T-helper 2 cell treated with Interferon-gamma antibody and Interleukin-4, amounts not matched to agents 5 μg/mL and 100 μg/mL, for 36 hours (primary cell): ENCODE data around the gene COL27A1.

Source experiments
- DNase-seq: peaks from one replicate; pipeline ENCODE4 v3.0.0; 2021; ENCODE audit warnings: low spot score
- H3K27ac Mint-ChIP-seq: one replicate; pipeline ENCODE4 v1.8.0; 2021; ENCODE audit warnings: mild to moderate bottlenecking, mixed read lengths
- H3K27me3 Mint-ChIP-seq: one replicate; pipeline ENCODE4 v1.8.0; 2021; ENCODE audit warnings: low read depth, mixed read lengths
- H3K36me3 Mint-ChIP-seq: one replicate; pipeline ENCODE4 v1.8.0; 2021; ENCODE audit warnings: low read depth, mixed read lengths
- H3K4me1 Mint-ChIP-seq: one replicate; pipeline ENCODE4 v1.8.0; 2021; ENCODE audit warnings: low read depth, mixed read lengths
- H3K4me3 Mint-ChIP-seq: one replicate; pipeline ENCODE4 v1.8.0; 2022; ENCODE audit warnings: mild to moderate bottlenecking, moderate library complexity, mixed read lengths
- H3K9me3 Mint-ChIP-seq: one replicate; pipeline ENCODE4 v1.8.0; 2021; ENCODE audit warnings: mixed read lengths

COL27A1 gene

GRCh38 chr9:114229295-114229694 is 74.0 kb downstream of the COL27A1 start:
- Mint-ChIP-seq H3K27ac (no peak overlapping the region), H3K4me1 (no peaks in the 10 kb centered on the region), H3K36me3 (no peaks in the 10 kb centered on the region), H3K9me3 (no peaks in the 10 kb centered on the region), H3K27me3 (no peaks in the 10 kb centered on the region), H3K4me3 (no peak overlapping the region)
- no peak for DNase-seq

GRCh38 chr9:114230068-114230467 is 74.7 kb downstream of the COL27A1 start:
- no peak overlapping the region for H3K4me3 Mint-ChIP-seq
- H3K27ac Mint-ChIP-seq = no peak overlapping the region
- no peaks in the 10 kb centered on the region for H3K9me3 Mint-ChIP-seq
- no peak for DNase-seq
- no peaks in the 10 kb centered on the region for H3K27me3 Mint-ChIP-seq
- H3K36me3 Mint-ChIP-seq = no peaks in the 10 kb centered on the region
- no peaks in the 10 kb centered on the region for H3K4me1 Mint-ChIP-seq

- Mint-ChIP-seq H3K4me3 (no peak overlapping the region), H3K27ac (no peak overlapping the region), H3K36me3 (no peaks in the 10 kb centered on the region), H3K9me3 (no peaks in the 10 kb centered on the region), H3K4me1 (no peaks in the 10 kb centered on the region), H3K27me3 (no peaks in the 10 kb centered on the region)
- no peak for DNase-seq
Observed at GRCh38 chr9:114231273-114231672, 75.9 kb downstream of the COL27A1 start.

- Mint-ChIP-seq H3K36me3 (no peaks in the 10 kb centered on the region), H3K4me3 (no peak overlapping the region), H3K4me1 (no peaks in the 10 kb centered on the region), H3K27ac (no peak overlapping the region), H3K27me3 (no peaks in the 10 kb centered on the region), H3K9me3 (no peaks in the 10 kb centered on the region)
- no peak for DNase-seq
Observed at GRCh38 chr9:114231719-114232449, 76.5 kb downstream of the COL27A1 start.

GRCh38 chr9:114233491-114234185 is 78.3 kb downstream of the COL27A1 start:
- Mint-ChIP-seq H3K36me3 (no peaks in the 10 kb centered on the region), H3K9me3 (no peaks in the 10 kb centered on the region), H3K27me3 (no peaks in the 10 kb centered on the region), H3K4me1 (no peaks in the 10 kb centered on the region), H3K4me3 (no peak overlapping the region), H3K27ac (no peak overlapping the region)
- no peak for DNase-seq

GRCh38 chr9:114235033-114235661 is 79.8 kb downstream of the COL27A1 start:
- H3K9me3 Mint-ChIP-seq = no peaks in the 10 kb centered on the region
- H3K27ac Mint-ChIP-seq = no peak overlapping the region
- H3K36me3 Mint-ChIP-seq = no peaks in the 10 kb centered on the region
- no peaks in the 10 kb centered on the region for H3K4me1 Mint-ChIP-seq
- no peak overlapping the region for H3K4me3 Mint-ChIP-seq
- no peaks in the 10 kb centered on the region for H3K27me3 Mint-ChIP-seq
- DNase-seq = no peak

GRCh38 chr9:114236391-114237138 is 81.2 kb downstream of the COL27A1 start:
- no peaks in the 10 kb centered on the region for H3K36me3 Mint-ChIP-seq
- H3K27me3 Mint-ChIP-seq = no peaks in the 10 kb centered on the region
- no peak overlapping the region for H3K4me3 Mint-ChIP-seq
- no peaks in the 10 kb centered on the region for H3K9me3 Mint-ChIP-seq
- DNase-seq = no peak
- H3K4me1 Mint-ChIP-seq = no peaks in the 10 kb centered on the region
- no peak overlapping the region for H3K27ac Mint-ChIP-seq

- Mint-ChIP-seq H3K27ac (no peak overlapping the region), H3K9me3 (no peaks in the 10 kb centered on the region), H3K4me1 (no peaks in the 10 kb centered on the region), H3K36me3 (no peaks in the 10 kb centered on the region), H3K4me3 (no peak overlapping the region), H3K27me3 (no peaks in the 10 kb centered on the region)
- no peak for DNase-seq
Observed at GRCh38 chr9:114237247-114237646, 81.9 kb downstream of the COL27A1 start.

- no peaks in the 10 kb centered on the region for H3K36me3 Mint-ChIP-seq
- DNase-seq = no peak
- H3K9me3 Mint-ChIP-seq = no peaks in the 10 kb centered on the region
- H3K4me1 Mint-ChIP-seq = no peaks in the 10 kb centered on the region
- H3K27me3 Mint-ChIP-seq = no peaks in the 10 kb centered on the region
- H3K27ac Mint-ChIP-seq = no peak overlapping the region
- H3K4me3 Mint-ChIP-seq = no peak overlapping the region
Observed at GRCh38 chr9:114237781-114238180, 82.4 kb downstream of the COL27A1 start.

- H3K36me3 Mint-ChIP-seq = no peaks in the 10 kb centered on the region
- no peaks in the 10 kb centered on the region for H3K9me3 Mint-ChIP-seq
- no peak overlapping the region for H3K27ac Mint-ChIP-seq
- no peak for DNase-seq
- H3K4me3 Mint-ChIP-seq = no peak overlapping the region
- H3K4me1 Mint-ChIP-seq = no peaks in the 10 kb centered on the region
- no peaks in the 10 kb centered on the region for H3K27me3 Mint-ChIP-seq
Observed at GRCh38 chr9:114238472-114238871, 83.1 kb downstream of the COL27A1 start.

- H3K36me3 Mint-ChIP-seq = no peaks in the 10 kb centered on the region
- no peaks in the 10 kb centered on the region for H3K4me1 Mint-ChIP-seq
- H3K27ac Mint-ChIP-seq = no peak overlapping the region
- no peak overlapping the region for H3K4me3 Mint-ChIP-seq
- H3K27me3 Mint-ChIP-seq = no peaks in the 10 kb centered on the region
- no peaks in the 10 kb centered on the region for H3K9me3 Mint-ChIP-seq
- DNase-seq = no peak
Observed at GRCh38 chr9:114238891-114239875, 83.8 kb downstream of the COL27A1 start.

GRCh38 chr9:114240216-114240615 is 84.9 kb downstream of the COL27A1 start:
- DNase-seq = no peak
- Mint-ChIP-seq H3K36me3 (no peaks in the 10 kb centered on the region), H3K27me3 (no peaks in the 10 kb centered on the region), H3K9me3 (no peaks in the 10 kb centered on the region), H3K4me1 (no peaks in the 10 kb centered on the region), H3K4me3 (no peak overlapping the region), H3K27ac (no peak overlapping the region)
